Activated CD4-positive, alpha-beta T cell treated with anti-CD3 and anti-CD28 coated beads, Interleukin-2, amount 50 U/mL, for 16 hours (primary cell): ENCODE measurements around the gene DPYSL5.

Experiments used
- DNase-seq: peaks from one replicate; pipeline ENCODE4 v3.0.0-alpha.2; 2020

DPYSL5 gene

DNA sequence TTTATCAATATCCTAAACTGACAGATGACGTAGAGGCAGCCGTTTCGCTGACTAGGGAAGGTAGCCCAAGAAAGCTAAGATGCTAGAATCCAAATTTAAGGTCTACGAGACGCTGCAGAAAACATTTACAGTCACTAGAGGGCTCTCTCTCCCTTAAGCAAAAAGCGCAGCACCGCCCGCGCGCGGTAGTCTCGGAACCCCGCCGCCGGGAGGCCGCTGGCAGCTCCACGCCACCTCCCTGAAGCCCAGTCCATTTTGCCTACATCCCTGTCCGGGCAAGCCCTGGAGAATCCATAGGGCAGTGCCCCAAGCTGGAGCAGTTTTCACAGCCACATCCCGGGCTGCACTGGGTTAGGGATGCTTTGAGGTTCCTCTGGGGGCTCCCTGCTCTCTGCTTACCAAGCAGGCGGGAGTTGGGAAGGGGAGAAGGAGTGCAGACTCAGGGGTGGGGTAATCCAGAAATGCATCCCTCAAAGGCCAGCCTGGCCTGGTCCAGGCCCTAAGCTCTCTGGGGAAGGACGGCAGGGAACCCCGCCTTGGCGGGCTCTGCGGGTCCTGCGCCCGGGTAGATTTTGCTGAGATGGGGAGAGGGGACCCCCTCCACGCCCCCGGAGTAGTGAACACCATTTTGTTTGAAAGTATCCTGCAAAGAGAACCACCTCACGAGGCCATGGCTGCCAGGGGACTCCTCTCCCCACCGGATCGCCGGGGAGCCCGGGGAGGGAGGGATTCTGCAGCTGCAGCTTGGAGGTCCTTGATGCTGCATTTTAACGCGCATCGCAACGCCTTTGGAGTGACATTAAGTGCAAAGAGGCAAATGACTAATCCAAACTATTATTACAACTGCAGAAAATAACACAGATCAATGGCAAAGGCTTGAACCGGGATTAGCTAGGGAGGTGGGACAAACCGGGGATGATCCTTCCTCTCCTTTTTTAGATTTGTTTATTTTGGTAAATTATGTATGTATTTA, 1.3 kb upstream of the DPYSL5 start:
- DNase-seq = peak; percentile 71

- DNase-seq = no peak
Observed at GRCh38 chr2:26847307-26847654, 651 bp upstream of the DPYSL5 start.

DNA sequence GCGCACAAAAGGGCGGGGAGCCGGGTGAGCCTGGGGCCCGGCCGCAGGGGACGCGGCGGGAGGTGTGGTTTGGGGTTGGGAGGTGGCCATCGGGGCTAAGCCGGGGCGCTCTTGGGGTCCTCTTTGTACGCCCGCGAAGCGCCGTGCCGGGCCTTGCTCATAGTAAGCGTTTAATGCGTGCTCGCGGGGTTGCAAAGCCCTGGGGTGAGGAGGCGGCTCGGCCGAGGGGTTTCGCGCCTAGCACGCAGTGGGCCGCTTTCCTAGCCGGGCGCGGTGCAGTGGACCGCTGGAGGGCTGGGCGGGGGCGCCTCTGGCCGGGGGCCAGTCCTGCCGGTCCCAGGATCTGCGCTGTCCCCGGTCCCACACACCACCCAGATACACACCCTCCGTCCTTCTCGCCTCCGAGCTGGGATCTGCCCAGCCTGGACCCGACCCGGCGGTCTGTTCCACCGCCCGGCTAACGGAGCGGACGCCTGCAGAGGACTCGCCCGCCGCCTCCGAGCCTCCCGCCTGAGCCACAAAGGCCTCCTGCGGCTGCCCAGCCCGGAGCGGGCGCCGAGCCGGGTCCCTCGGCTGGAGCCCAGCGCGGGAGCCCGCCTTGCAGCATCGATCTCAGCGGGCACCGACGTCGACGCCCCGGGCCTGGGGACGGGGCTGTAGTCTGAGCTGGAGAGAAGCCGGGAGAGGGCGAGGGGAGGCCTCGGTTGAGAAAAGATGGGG, 564 bp downstream of the DPYSL5 start:
- no peak for DNase-seq

DNA sequence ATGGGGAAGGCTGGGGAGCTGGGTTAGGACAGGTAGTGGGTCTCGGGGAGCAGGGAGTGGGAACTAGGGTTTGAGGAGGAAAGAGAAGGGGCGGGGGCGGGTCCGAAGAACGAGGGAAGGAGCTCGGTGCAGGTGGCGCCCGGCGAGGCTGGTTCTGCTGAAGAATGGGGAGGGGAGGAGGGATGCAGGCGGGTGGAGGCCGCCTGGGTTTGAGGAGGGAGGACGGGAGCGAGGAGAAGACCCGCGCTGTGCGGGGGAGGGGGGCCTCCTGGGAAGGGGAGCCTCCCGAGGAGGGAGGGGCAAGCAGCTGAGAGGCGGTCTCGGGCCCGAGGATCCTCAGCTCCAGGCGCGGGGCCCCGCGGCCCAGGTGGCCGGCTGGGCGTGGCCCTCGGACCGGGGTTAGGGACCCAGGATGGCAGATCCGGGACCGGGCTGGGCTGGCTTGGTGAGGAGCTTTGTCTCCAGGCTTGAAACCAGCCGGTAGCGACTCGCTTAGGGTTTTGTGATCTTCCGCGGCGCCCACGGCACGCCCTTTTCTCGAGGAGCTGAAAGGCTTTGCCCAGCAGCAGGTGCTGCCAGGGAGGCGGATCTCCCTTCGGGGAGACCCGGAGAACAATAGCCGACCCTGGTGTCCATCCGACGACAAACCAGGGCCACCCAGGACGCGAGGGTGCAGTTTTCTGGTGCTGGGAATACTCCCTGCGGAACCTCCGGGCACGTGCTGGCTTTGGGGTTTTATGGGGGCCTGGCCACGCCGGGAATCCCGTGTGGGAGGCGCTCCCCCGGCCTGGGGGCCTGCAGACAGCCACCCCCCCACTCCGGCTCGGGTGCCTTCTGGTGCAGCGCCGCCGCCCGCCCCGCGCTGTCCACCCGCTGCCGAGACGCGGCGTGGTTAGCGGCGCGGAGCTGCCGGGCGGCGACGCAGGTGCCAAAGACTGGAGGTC, 1.4 kb downstream of the DPYSL5 start:
- no peak for DNase-seq

GRCh38 chr2:26850000-26850431, 2.1 kb downstream of the DPYSL5 start:
- DNase-seq = no peak

DNA sequence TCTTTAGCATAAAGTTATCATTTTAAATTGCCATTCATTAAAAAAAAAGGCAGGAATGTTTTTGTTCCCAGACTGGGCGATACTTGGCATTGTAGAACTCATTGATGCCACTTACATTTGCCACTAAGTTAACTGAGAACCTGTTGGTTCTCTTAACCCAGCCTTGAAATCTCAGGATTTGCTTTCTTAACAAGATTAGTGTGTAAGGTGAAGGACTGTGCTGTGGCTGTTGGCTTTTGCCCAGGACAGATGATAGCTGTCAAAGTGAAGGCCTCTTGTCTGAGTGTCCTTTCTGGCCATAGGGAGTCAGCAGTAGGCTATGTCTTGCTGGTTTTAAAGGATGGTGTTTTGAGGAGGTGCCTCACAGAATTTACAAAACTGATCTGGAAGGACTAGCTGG, 2.6 kb downstream of the DPYSL5 start:
- no peak for DNase-seq

DNA sequence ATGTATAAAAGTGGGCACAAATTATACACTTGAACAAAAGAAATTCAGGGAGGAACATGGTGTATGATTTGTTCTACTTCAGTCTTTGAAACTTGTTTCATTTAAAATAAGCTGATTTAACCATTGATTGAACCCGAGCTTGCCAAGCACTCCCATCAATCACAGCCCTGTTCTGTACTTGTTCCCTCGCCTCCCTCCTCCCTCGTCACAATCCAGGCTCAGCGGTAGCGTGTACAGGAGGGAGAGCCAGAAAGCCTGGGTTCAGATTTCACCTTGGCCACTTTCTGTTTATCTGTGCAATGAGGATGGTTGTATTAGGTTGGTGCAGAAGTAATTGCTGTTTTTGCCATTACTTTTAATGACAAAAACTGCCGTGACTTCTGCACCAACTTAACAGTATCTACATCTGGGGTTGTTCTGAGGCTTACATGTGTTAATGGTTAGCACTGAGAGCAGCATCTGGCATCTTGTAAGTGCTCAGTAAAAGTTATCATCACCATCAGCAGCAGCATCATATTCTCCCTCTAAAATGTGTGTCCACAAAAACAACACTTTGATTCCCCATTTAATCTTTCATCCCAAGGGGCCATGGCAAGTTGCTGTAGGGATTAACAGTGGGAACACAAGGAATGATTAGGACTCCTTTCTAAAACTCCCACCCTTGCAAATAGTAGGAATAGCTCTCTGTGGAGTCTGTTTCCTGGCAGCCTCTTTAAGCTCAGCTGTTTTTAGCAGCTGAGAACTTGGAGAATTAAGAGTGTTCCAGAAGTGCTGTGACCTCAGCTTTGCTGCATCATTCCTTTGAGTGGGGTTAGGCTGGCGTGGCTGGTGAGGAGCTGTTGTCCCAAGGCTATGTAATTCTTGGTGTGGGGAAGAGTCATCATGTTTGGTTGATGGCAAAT, 4.7 kb downstream of the DPYSL5 start:
- no peak for DNase-seq

DNA sequence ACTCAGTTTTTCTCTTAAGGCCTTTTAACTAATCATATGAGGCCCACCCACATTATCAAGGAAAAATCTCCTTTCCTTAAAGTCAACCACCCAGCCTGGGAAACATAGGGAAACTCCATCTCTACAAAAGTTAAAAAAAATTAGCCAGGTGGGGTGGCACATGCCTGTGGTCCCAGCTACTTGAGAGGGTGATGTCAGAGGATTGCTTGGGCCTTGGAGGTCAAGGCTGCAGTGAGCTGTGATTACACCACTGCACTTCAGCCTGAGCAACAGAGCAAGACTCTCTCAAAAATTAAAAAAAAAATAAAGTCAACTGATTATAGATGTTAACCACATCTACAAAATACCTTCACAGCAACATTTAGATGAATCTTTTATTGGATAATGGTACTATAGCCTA, 5.8 kb downstream of the DPYSL5 start:
- DNase-seq = no peak

GRCh38 chr2:26854283-26854827, 6.4 kb downstream of the DPYSL5 start:
- no peak for DNase-seq

DNA sequence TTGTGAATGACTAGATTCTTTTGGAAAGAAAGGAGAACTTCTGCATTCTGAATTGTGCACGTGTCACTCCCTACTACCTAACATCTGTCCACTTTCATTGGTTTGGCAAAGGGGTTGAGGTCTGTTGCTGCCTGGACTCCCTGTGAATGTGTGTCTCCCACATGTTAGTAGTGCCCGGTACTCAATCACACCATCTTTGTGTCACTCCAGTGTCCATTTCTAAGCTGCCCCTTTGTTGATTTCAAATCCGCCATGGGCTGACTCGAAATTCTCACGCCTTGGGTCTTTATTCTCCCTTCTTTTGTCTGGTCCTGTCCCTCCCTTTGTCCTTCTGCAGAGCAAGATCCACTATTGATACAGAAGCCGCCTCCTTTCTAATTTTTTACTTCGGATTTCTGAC, 7.5 kb downstream of the DPYSL5 start:
- DNase-seq = no peak

- DNase-seq = no peak
Observed at GRCh38 chr2:26859622-26860021, 11.7 kb downstream of the DPYSL5 start.

DNA sequence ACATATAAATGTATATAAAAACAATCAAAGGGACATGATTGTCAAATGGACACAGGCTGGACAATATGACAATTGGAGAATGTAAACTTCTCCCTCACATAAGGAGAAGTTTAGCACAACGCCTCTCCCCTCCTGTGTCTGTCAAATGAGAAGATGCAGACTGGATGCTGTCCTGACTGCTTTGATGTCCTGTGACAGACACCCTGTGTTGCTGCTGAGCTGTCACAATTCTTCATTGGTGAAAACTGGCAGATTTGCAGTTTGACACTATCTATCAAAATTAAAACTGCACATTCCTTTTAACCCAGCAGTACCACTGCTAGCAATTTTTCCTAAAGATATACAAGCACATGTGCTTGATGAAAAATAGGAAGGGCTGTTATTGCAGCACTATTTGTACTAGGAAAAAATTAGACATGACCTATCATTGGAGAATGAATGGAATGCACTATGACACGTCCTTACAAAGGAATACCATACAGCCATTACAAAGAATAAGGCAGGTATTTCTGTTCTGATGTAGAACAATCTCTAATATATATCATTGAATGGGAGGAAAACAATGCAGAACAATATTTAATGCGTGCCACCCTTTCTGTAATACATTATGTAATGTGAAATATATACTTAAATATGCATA, 12.4 kb downstream of the DPYSL5 start:
- DNase-seq = no peak

DNA sequence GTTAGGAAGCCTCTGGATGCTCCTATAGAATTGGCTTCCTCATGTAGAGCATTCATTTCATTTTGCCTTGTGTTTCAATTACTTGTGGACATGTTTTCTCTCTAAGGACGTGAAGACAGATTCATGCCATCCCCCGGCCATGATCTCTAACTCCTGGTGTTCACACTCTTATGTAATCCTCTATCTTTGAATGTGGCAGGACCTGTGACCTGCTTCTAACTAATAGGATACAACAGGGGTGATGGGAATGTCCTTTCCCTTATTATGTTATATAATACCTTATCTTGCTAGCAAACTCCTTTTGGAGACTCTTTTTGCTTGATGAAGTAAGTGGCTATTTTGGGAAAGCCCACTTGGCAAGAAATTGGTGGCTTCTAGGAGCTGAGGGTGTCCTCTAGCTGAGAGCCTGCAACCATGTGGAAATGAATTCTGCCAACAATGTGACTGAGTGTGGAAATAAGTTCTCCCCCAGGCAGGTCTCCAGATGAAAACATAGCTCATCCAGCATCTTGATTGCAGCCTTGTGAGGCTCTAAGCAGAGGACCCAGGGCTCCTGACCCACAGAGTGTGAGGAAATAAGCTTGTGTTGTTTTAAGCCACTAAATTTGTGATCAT, 13.8 kb downstream of the DPYSL5 start:
- no peak for DNase-seq

GRCh38 chr2:26864226-26864625, 16.3 kb downstream of the DPYSL5 start:
- DNase-seq = no peak

DNA sequence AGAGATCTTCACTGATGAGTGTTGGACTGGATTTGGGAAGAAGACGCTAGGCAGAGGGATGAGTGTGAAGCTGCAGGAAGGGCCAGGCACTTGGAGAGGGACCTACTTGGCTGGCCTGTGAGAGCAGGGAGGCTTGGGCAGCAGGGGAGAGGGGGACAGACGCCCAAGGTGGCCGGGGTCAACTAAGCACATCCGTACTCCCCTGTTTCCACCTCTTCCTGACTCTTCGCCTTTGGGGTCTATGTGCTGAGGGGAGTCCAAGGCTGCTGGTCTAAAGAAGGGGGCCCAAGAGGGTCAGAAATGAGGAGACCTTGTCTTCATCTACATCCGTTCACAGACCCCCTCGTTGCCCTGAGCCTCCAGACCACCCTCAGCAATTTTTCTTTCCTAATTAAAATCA, 16.7 kb downstream of the DPYSL5 start:
- DNase-seq = no peak

DNA sequence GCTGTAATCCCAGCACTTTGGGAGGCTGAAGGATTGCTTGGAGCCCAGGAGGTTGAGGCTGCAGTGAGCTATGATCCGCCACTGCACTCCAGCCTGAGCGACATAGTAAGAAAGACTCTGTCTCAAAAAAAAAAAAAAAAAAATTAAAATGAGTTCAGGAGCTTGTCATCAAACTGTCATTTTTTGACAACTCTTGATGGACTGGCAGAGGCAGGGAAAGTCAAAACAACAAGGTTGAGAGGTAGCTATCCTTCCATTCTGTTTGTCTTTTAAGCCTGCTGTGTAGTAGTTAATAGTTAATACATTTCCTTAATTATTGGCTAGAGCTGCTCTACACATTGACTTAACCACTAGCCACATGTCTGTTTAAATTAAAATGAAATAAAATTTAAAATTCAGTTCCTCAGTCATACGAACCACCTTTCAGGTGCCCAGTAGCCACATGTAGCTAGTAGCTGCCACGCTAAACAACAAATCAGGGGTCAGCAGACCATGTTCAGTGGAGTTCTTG, 22.7 kb downstream of the DPYSL5 start:
- no peak for DNase-seq

DNA sequence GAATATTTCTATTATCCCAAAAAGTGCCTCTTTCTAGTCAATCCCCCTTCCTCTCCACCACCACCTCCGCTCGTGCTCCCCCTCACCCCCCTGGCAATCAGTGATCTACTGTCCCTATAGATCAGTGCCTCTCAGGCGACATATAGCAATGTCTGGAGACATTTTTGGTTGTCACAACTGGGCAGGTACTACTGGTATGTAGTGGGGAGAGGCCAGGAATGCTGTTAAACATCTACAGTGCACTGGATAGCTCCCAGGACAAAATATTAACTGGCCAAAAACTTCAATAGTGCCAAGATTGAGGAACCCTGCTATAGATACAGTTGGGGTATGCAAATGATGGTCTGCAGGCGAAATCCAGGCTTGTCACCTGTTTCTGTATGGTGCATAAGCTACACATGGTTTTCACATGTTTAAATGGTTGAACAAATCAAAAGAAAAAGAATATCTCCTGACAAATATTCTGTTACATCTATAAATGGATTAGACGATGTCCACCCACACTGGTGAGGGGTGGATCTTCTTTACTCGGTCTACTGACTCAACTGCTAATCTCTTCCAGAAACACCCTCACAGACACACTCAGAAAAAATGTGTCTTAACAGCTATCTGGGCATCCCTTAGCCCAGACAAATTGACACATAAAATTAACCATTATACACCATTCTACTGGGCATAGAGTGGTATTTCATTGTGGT, 25.5 kb downstream of the DPYSL5 start:
- DNase-seq = no peak

DNA sequence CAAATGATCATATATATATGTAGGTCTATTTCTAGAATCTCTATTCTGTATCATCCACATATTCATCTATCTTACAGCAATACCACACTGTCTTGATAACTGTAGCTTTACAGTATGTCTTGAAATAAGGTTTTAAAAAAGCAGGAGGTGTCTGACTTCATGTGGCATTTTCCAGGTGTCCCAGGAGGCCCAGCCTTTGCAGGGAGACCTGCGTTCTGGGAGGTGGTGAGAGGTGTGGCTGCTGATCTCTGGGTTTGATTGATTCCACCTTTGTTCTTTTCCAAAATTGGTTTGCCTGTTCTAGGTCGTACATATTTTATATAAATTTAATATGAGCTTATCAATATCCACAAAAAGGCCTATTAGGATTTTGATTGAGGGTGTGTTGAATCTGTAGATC, 26.6 kb downstream of the DPYSL5 start:
- DNase-seq = no peak

DNA sequence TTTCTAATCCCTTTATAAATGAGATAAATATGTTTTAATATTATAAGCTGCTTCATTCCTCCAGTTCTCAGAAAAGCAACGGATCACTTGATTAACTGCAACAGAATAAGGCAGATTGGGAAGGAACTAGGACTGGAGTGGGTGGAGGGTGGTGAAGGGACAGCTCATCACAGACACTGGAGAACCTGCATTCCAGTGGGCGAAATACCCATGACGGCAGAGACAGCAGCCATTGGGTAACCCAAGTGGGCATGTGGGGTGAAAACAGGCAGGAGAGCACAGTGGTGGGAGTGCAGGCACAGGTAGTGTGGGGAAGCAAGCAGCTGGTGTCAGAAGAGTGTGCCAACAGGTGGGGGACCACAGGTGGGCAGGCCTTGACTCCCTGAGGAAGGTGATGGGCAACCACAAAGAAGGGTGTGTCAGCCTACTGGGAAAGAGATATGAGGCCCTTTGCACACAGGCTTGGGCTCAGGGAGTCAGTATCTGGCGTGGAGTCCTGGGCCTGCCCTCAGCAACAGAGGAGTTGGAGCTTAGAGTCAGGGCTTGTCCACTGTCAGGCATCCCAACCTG, 27.2 kb downstream of the DPYSL5 start:
- no peak for DNase-seq
